ENCODE measurements around the gene CAT. TPM values are rescaled to one million over a fixed set of nuclear protein-coding genes. Genes with fewer than 3 reads are reported as not detected.

Gene CAT
- total RNA-seq, 1 donor from 2014 or later: 108 TPM

- no peak for TF ChIP-seq CTCF (IDR thresholded peaks at IDR 0.05)
- TF ChIP-seq POLR2AphosphoS5 (IDR thresholded peaks at IDR 0.05; ENCODE audit: insufficient read depth in 1 of 2, low read depth in 1 of 2): no peak
- no peak for TF ChIP-seq POLR2A (IDR thresholded peaks at IDR 0.05)
- H3K9me3 ChIP-seq: no peaks in the 10 kb centered on the region
- no peaks in the 10 kb centered on the region for H3K36me3 ChIP-seq
- intact Hi-C loops (cut with DNase I): no loop called here
- no peak for DNase-seq (ENCODE audit: extremely low spot score in 2 of 2)
- no peaks in the 10 kb centered on the region for H3K4me1 ChIP-seq
- H3K4me3 ChIP-seq: no peak overlapping the region
- H3K27me3 ChIP-seq: no peaks in the 10 kb centered on the region
- H3K27ac ChIP-seq: no peak overlapping the region
Measured at GRCh38 chr11:34510673-34511072, 71.9 kb downstream of the CAT start.

DNA sequence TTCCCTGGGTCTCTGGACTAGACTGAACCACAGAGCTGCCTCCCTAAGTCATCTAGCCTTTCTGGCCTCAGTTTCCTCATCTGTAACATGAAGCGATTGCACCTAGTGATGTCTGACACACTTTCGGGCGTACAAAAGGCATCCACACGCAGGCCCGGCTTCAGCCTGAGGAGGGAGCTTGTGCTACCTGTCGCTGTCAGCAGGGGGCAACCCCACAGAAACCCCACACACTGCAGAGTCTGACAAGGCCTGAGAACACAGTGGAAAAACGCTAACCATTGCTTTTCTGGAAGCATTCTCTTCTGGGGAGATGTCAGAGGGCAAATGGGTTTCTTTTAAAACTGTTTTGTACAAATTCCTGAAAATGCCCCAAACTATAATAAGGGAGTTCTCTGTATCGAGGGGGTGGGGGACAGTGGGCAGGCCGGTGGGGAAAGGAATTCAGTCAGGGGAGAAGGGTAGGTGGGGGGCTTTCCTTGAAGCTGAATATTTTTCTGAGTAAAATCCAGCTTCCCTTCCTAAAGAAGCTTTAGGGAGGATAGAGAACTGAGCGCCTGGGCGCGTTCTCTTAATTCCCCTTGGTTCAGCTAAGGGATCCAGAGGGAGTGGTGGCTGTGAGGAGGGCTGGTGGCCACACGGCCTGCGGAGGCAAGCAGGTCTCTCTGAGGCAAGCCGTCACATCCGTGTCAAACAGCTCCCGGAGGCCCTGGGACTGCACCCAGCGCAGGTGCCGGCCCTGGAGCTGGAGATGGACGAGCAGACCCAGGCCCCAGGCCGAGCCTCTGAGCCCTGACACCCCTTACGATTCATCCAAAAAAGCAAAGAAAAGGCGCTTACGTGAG is 74.3 kb downstream of the CAT start:
- intact Hi-C loops (cut with DNase I): no loop called here
- DNase-seq (ENCODE audit: extremely low spot score in 2 of 2): no peak
- Histone ChIP-seq H3K4me1 (no peaks in the 10 kb centered on the region), H3K36me3 (no peaks in the 10 kb centered on the region), H3K27me3 (no peaks in the 10 kb centered on the region), H3K4me3 (no peak overlapping the region), H3K9me3 (no peaks in the 10 kb centered on the region), H3K27ac (no peak overlapping the region)
- TF ChIP-seq POLR2AphosphoS5 (IDR thresholded peaks at IDR 0.05; ENCODE audit: insufficient read depth in 1 of 2, low read depth in 1 of 2): no peak
- peak in 2 of 3 experiments; percentile 5 to 29 for TF ChIP-seq CTCF (IDR thresholded peaks at IDR 0.05)

GRCh38 chr11:34513682-34514449 is 75.1 kb downstream of the CAT start, which contains the start of gene ELF5:
Gene ELF5, minus strand, starts transcription at chr11:34513794. Its CDS starts 8,045 bp downstream, at chr11:34505749.
- no peak within 1 kb of the TSS for H3K27ac ChIP-seq
- DNase-seq (ENCODE audit: extremely low spot score in 2 of 2): no peak
- H3K9me3 ChIP-seq: no peaks in the 10 kb centered on the region
- H3K4me1 ChIP-seq: no peaks in the 10 kb centered on the region
- intact Hi-C loops (cut with DNase I): no loop called here
- H3K27me3 ChIP-seq: no peaks in the 10 kb centered on the region
- no peak for TF ChIP-seq CTCF (IDR thresholded peaks at IDR 0.05)
- no peak for TF ChIP-seq POLR2A (IDR thresholded peaks at IDR 0.05)
- no peak for TF ChIP-seq POLR2AphosphoS5 (IDR thresholded peaks at IDR 0.05; ENCODE audit: insufficient read depth in 1 of 2, low read depth in 1 of 2)
- H3K36me3 ChIP-seq: no peaks in the 10 kb centered on the region
- no peak within 1 kb of the TSS for H3K4me3 ChIP-seq

DNA sequence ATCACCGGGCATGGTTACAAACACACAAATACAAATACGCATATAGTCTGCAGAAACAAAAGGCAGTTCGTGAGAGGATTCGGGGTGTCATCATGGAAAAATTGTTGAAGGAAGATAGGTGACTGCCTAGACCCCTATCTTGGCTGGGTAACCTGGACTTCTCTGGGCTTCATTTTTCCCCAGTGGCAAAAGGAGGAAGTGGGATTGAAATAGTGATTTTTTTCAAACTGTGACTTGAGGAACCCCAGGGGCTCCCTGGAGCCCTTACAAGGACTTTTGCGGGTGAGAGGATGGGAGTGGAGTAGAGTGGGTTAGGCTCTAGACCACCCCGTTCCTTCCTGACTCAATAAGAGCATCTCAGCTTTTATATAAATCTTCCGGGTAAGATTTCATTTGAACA is 75.9 kb downstream of the CAT start:
- intact Hi-C loops (cut with DNase I): no loop called here
- Histone ChIP-seq H3K27ac (no peak overlapping the region), H3K27me3 (no peaks in the 10 kb centered on the region), H3K9me3 (no peaks in the 10 kb centered on the region), H3K4me1 (no peaks in the 10 kb centered on the region), H3K36me3 (no peaks in the 10 kb centered on the region), H3K4me3 (no peak overlapping the region)
- TF ChIP-seq CTCF (IDR thresholded peaks at IDR 0.05) (no peak), POLR2A (IDR thresholded peaks at IDR 0.05) (no peak), POLR2AphosphoS5 (IDR thresholded peaks at IDR 0.05; ENCODE audit: insufficient read depth in 1 of 2, low read depth in 1 of 2) (no peak)
- no peak for DNase-seq (ENCODE audit: extremely low spot score in 2 of 2)

Data from vagina (tissue), 2 donors.